SK-N-SH (cell line): ENCODE results near the gene CUL1. TPM values are rescaled to one million over a fixed set of nuclear protein-coding genes. Genes with fewer than 3 reads are reported as not detected.

Source experiments
- CTCF ChIA-PET: fragments of 300-600, 350-600 bp; formaldehyde crosslinking; extraction: SDS; loops from one replicate; lab custom pipeline; 2021; lab: Yijun Ruan, JAX
- POLR2A ChIA-PET: fragments of 350-600 bp; sonication (Branson Sonifier 250); formaldehyde crosslinking; extraction: SDS; loops from one replicate; lab custom pipeline; 2020; ENCODE audit warnings: antibody characterized with exemption, inconsistent platforms; lab: Yijun Ruan, JAX
- DNase-seq: peaks from one replicate; pipeline ENCODE4 v3.0.0; 2012
- H2AFZ ChIP-seq: fragments of 200-600 bp; sonication (generic); 2 replicates; pipeline ENCODE4 v1.8.1; 2016; ENCODE audit warnings: antibody characterized with exemption, mild to moderate bottlenecking, low read depth
- H3F3A ChIP-seq: fragments of 200-600 bp; sonication (generic); replicated peaks from 2 replicates; pipeline ENCODE3; 2016; ENCODE audit warnings: antibody characterized with exemption, mild to moderate bottlenecking; ENCODE audit not compliant: insufficient read depth
- H3K27ac ChIP-seq, 2 experiments: fragments of 200-500 bp in 1 of 2; fragments of 200-600 bp in 1 of 2; sonication (Bioruptor generic) in 1 of 2; sonication (generic), shearing (Covaris generic) in 1 of 2; 2 replicates each; pipeline versions ENCODE4 v1.5.1 to v1.6.1; 2014 to 2016; ENCODE audit warnings: low read depth in 2 of 2, inconsistent platforms in 1 of 2, low read length in 1 of 2, mild to moderate bottlenecking in 1 of 2, mixed read lengths in 1 of 2
- H3K27me3 ChIP-seq: fragments of 200-600 bp; sonication (generic), shearing (Covaris generic); 2 replicates; pipeline ENCODE4 v1.6.1; 2016; ENCODE audit warnings: mixed run types; ENCODE audit not compliant: insufficient read depth
- H3K36me3 ChIP-seq, 2 experiments: fragments of 200-500 bp in 1 of 2; fragments of 200-600 bp in 1 of 2; sonication (Bioruptor generic) in 1 of 2; sonication (generic) in 1 of 2; replicated peaks in 1 of 2; 2 replicates each; pipeline versions ENCODE3 to v1.5.1; 2014 to 2016; ENCODE audit warnings: low read length in 1 of 2, mild to moderate bottlenecking in 1 of 2; ENCODE audit not compliant: insufficient read depth in 2 of 2, control insufficient read depth in 1 of 2
- H3K4me1 ChIP-seq, 2 experiments: fragments of 200-500 bp in 1 of 2; fragments of 200-600 bp in 1 of 2; sonication (Bioruptor generic) in 1 of 2; sonication (generic), shearing (Covaris generic) in 1 of 2; 2 replicates each; pipeline versions ENCODE4 v1.5.1 to v1.6.1; 2014 to 2016; ENCODE audit warnings: low read depth in 1 of 2, low read length in 1 of 2, mixed run types in 1 of 2; ENCODE audit not compliant: insufficient read depth in 2 of 2, control insufficient read depth in 1 of 2
- H3K4me2 ChIP-seq: fragments of 200-600 bp; sonication (generic), shearing (Covaris generic); 2 replicates; pipeline ENCODE4 v1.6.1; 2017; ENCODE audit warnings: mixed run types
- H3K4me3 ChIP-seq, 2 experiments: fragments of 200-500 bp in 1 of 2; fragments of 200-600 bp in 1 of 2; sonication (Bioruptor generic) in 1 of 2; sonication (generic), shearing (Covaris generic) in 1 of 2; 2 replicates each; pipeline versions ENCODE4 v1.5.1 to v1.8.1; 2014 to 2016; ENCODE audit warnings: low read depth in 2 of 2, inconsistent platforms in 1 of 2, low read length in 1 of 2, mild to moderate bottlenecking in 1 of 2, mixed read lengths in 1 of 2, moderate library complexity in 1 of 2
- H3K79me2 ChIP-seq: fragments of 200-600 bp; sonication (generic); 2 replicates; pipeline ENCODE4 v1.8.1; 2017; ENCODE audit warnings: mild to moderate bottlenecking; ENCODE audit not compliant: insufficient read depth
- H3K9ac ChIP-seq: fragments of 200-600 bp; sonication (generic); 2 replicates; pipeline ENCODE4 v1.6.1; 2017; ENCODE audit warnings: mixed run types
- H3K9me2 ChIP-seq: fragments of 200-600 bp; sonication (generic); 2 replicates; pipeline ENCODE4 v1.6.1; 2017; ENCODE audit warnings: mixed run types
- H3K9me3 ChIP-seq: fragments of 200-600 bp; sonication (generic); 2 replicates; pipeline ENCODE4 v1.6.1; 2017; ENCODE audit warnings: mixed run types, mild to moderate bottlenecking, moderate library complexity
- H4K20me1 ChIP-seq: fragments of 200-600 bp; sonication (generic); 2 replicates; pipeline ENCODE4 v1.6.1; 2017; ENCODE audit warnings: mild to moderate bottlenecking, mixed run types; ENCODE audit not compliant: insufficient read depth
- ELF1 ChIP-seq: IDR thresholded peaks from 2 replicates; pipeline ENCODE4 v1.4.0; 2012
- FOSL2 ChIP-seq: IDR thresholded peaks from 2 replicates; pipeline ENCODE4 v1.4.0; 2012; ENCODE audit warnings: low read depth, mild to moderate bottlenecking, moderate library complexity, borderline replicate concordance
- GABPA ChIP-seq: IDR thresholded peaks from 2 replicates; pipeline ENCODE4 v1.4.0; 2012; ENCODE audit warnings: low read depth, mild to moderate bottlenecking
- GATA2 ChIP-seq: sonication (generic); formaldehyde crosslinking; IDR thresholded peaks from 2 replicates; pipeline ENCODE4 v1.5.0; 2020; ENCODE audit warnings: mild to moderate bottlenecking, missing genetic modification reagents
- IRF3 ChIP-seq: fragments of 150-350 bp; IDR thresholded peaks from 2 replicates; pipeline ENCODE4 v1.6.1; 2016; ENCODE audit warnings: mild to moderate bottlenecking, low read depth, low read length
- JUND ChIP-seq: IDR thresholded peaks from 2 replicates; pipeline ENCODE4 v1.4.0; 2012
- MAX ChIP-seq: IDR thresholded peaks from 2 replicates; pipeline ENCODE4 v1.4.0; 2012; ENCODE audit warnings: low read depth
- MXI1 ChIP-seq: IDR thresholded peaks from 2 replicates; pipeline ENCODE4 v1.6.1; 2012; ENCODE audit warnings: mild to moderate bottlenecking, low read depth, low read length, improper control_type of control experiment
- NRF1 ChIP-seq: IDR thresholded peaks from 2 replicates; pipeline ENCODE4 v1.6.1; 2012; ENCODE audit warnings: low read depth, mild to moderate bottlenecking, low read length
- PBX3 ChIP-seq: IDR thresholded peaks from 2 replicates; pipeline ENCODE4; 2012
- POLR2AphosphoS5 ChIP-seq: IDR thresholded peaks from 2 replicates; pipeline ENCODE4 v1.6.1; 2012; ENCODE audit warnings: low read depth, low read length
- RAD21 ChIP-seq: IDR thresholded peaks from 2 replicates; pipeline ENCODE4 v1.6.1; 2012; ENCODE audit warnings: mild to moderate bottlenecking, low read length
- RFX5 ChIP-seq: IDR thresholded peaks from 2 replicates; pipeline ENCODE4 v1.6.1; 2012; ENCODE audit warnings: mild to moderate bottlenecking, improper control_type of control experiment, low read length
- TCF12 ChIP-seq: IDR thresholded peaks from 2 replicates; pipeline ENCODE4 v1.4.0; 2012
- TEAD4 ChIP-seq: IDR thresholded peaks from 2 replicates; pipeline ENCODE4 v1.4.0; 2012; ENCODE audit warnings: mild to moderate bottlenecking, borderline replicate concordance; ENCODE audit not compliant: insufficient read depth
- WGBS: methylation state at CpG from one replicate; pipeline ENCODE4 v1.1.6; 2017; ENCODE audit warnings: low lambda C conversion rate; 5-methylcytosine and 5-hydroxymethylcytosine counted together
- polyA plus RNA-seq, 3 experiments: library from polyadenylated mRNA; depleted of rRNA; stranded (reverse); fragments of >200 nt; gene quantifications; 2 replicates each; pipeline ENCODE4 v1.2.3, GENCODE V29; 2012
- TF ChIP-seq, protein P1 (sequence below): fragments of 200-600 bp; sonication (generic); IDR thresholded peaks from 2 replicates; pipeline ENCODE4 v1.6.1; 2017; ENCODE audit warnings: antibody characterized with exemption, mild to moderate bottlenecking, moderate library complexity
- TF ChIP-seq, protein P2 (sequence below): IDR thresholded peaks from 2 replicates; pipeline ENCODE4 v1.4.0; 2012; ENCODE audit warnings: low read depth, borderline replicate concordance

The CUL1 gene
- polyA plus RNA-seq, 1 of the 3 experiments (the other 2 are of a cell fraction), result 45.2 TPM

DNA sequence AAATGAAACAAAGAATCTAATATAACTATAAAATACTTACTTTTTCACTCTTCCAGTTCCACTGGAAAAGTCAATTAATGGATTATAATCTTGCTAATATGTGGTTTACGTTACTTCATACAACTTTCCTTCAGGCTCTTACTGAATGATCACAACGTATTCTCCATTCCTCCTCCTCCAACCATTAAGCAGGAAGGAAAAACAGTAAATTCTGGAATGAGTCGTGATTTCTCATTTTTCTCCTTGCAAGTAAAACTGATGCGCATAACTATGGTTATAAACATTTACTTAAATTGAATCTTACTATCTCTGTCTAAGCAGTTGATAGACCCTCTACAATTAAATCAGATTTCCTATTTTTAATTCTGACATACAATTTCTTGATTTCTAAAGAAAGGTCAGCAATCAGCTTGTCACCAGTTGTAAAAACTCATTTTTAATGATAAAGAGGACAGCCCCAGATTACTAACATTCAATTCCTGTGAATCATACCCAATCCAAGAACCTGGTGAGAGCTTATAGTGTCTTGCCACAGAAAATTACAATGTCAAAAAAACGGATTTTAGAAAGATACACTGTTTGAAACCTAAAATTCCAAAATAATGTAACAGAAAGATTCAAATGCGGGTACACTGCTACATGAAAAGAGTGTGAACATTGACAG is 121.1 kb downstream of the CUL1 start:
- H3K79me2 ChIP-seq, result peaks cover 26% of the 10 kb centered on the region
- TF ChIP-seq FOSL2, result peak; percentile 59; the same call in 1 of the 2 replicates
- no peak for TF ChIP-seq RAD21
- no peak for TF ChIP-seq MXI1
- no peak for TF ChIP-seq ELF1
- peak; percentile 75 for TF ChIP-seq PBX3
- TF ChIP-seq GABPA, result no peak
- no peak for TF ChIP-seq IRF3
- no peak for TF ChIP-seq RFX5
- TF ChIP-seq, protein P1, sequence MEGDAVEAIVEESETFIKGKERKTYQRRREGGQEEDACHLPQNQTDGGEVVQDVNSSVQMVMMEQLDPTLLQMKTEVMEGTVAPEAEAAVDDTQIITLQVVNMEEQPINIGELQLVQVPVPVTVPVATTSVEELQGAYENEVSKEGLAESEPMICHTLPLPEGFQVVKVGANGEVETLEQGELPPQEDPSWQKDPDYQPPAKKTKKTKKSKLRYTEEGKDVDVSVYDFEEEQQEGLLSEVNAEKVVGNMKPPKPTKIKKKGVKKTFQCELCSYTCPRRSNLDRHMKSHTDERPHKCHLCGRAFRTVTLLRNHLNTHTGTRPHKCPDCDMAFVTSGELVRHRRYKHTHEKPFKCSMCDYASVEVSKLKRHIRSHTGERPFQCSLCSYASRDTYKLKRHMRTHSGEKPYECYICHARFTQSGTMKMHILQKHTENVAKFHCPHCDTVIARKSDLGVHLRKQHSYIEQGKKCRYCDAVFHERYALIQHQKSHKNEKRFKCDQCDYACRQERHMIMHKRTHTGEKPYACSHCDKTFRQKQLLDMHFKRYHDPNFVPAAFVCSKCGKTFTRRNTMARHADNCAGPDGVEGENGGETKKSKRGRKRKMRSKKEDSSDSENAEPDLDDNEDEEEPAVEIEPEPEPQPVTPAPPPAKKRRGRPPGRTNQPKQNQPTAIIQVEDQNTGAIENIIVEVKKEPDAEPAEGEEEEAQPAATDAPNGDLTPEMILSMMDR, result no peak
- TF ChIP-seq GATA2 (CRISPR knock-in tag), result no peak
- no peak for TF ChIP-seq POLR2AphosphoS5
- no peak for TF ChIP-seq NRF1
- 0 out of 2 replicates have a peak, but pooled peaks have one; percentile 13 for TF ChIP-seq MAX
- TF ChIP-seq, protein P2, sequence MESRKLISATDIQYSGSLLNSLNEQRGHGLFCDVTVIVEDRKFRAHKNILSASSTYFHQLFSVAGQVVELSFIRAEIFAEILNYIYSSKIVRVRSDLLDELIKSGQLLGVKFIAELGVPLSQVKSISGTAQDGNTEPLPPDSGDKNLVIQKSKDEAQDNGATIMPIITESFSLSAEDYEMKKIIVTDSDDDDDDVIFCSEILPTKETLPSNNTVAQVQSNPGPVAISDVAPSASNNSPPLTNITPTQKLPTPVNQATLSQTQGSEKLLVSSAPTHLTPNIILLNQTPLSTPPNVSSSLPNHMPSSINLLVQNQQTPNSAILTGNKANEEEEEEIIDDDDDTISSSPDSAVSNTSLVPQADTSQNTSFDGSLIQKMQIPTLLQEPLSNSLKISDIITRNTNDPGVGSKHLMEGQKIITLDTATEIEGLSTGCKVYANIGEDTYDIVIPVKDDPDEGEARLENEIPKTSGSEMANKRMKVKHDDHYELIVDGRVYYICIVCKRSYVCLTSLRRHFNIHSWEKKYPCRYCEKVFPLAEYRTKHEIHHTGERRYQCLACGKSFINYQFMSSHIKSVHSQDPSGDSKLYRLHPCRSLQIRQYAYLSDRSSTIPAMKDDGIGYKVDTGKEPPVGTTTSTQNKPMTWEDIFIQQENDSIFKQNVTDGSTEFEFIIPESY, result no peak
- peak; percentile 70 for TF ChIP-seq JUND
- peak; percentile 46 for TF ChIP-seq TCF12
- no peak for TF ChIP-seq TEAD4
- TF ChIP-seq, all 33 proteins: peak for 5
- Histone ChIP-seq H3K9ac (peak overlapping the region; percentile 12; the same call in 1 of the 2 replicates), H3K36me3 (peaks cover 45 to 52% of the 10 kb centered on the region in 2 experiments), H3K27ac (peak overlapping the region; percentile 48 to 55; a peak in 3 of 4 replicates), H3F3A (peaks cover 17% of the 10 kb centered on the region), H3K9me2 (no peaks in the 10 kb centered on the region), H3K27me3 (no peaks in the 10 kb centered on the region), H3K4me3 (no peak overlapping the region), H3K4me1 (peaks cover 9 to 20% of the 10 kb centered on the region in 2 experiments), H2AFZ (peak overlapping the region; percentile 25; the same call in 1 of the 2 replicates), H3K9me3 (no peaks in the 10 kb centered on the region), H4K20me1 (no peaks in the 10 kb centered on the region), H3K4me2 (peak overlapping the region; percentile 23)
- ChIA-PET CTCF (interaction anchor here (1.0 to 3.4 kb wide), 4 partner anchors 21 to 244 kb away, joined by 3 to 12 read pairs (median 3); no protein-coding TSS in a partner anchor), POLR2A (interaction anchor here (0.9 kb wide), 1 partner anchor 8 kb away, joined by 3 read pairs; no protein-coding TSS in a partner anchor)
- WGBS, result 49% methylated on average over 6 of the region's 6 CpGs
- DNase-seq, result no peak
